CD4-positive, alpha-beta T cell (primary cell): ENCODE measurements around the gene HCFC1R1. TPM values are rescaled to one million over a fixed set of nuclear protein-coding genes. Genes with fewer than 3 reads are reported as not detected.

Experiments used
- ATAC-seq: fragments of 200-7000 bp; cut with Tn5 transposase; one replicate; pipeline ENCODE4 v1.10.0; 2022; ENCODE audit warnings: mild to moderate bottlenecking; ENCODE audit not compliant: poor library complexity
- CTCF ChIA-PET: fragments of 350-600 bp; sonication (Branson Sonifier 250); formaldehyde crosslinking; loops from one replicate; lab custom pipeline; 2021; ENCODE audit warnings: antibody characterized with exemption, inconsistent platforms; lab: Charles Lee
- POLR2A ChIA-PET: fragments of 350-600 bp; sonication (Branson Sonifier 250); formaldehyde crosslinking; loops from one replicate; lab custom pipeline; 2021; ENCODE audit warnings: antibody characterized with exemption, inconsistent platforms; lab: Charles Lee
- DNase-seq, 14 experiments: peaks; one replicate each; pipeline ENCODE4 v3.0.0-alpha.2; 2013 to 2020; ENCODE audit warnings: mixed read lengths in 2 of 14
- H3K27ac ChIP-seq, 2 donors: one replicate each; pipeline versions ENCODE4 v1.5.1 to v1.7.0; 2013; ENCODE audit warnings: low read length in 2 of 2, low read depth in 1 of 2, mild to moderate bottlenecking in 1 of 2
- H3K27me3 ChIP-seq, 2 experiments: 1 replicate in 1 of 2; 2 replicates in 1 of 2; pipeline versions ENCODE4 v1.6.1 to v1.7.0; 2013; ENCODE audit warnings: low read length in 2 of 2, control low read depth in 1 of 2, mild to moderate bottlenecking in 1 of 2, moderate library complexity in 1 of 2; ENCODE audit not compliant: insufficient read depth in 2 of 2, control insufficient read depth in 1 of 2
- H3K36me3 ChIP-seq: one replicate; pipeline ENCODE4 v1.6.1; 2013; ENCODE audit warnings: low read length, control low read depth; ENCODE audit not compliant: insufficient read depth
- H3K4me1 ChIP-seq: one replicate; pipeline ENCODE4 v1.6.1; 2013; ENCODE audit warnings: low read length, control low read depth; ENCODE audit not compliant: insufficient read depth
- H3K4me3 ChIP-seq: one replicate; pipeline ENCODE4 v1.5.1; 2013; ENCODE audit warnings: mild to moderate bottlenecking, low read length, moderate library complexity
- H3K9me3 ChIP-seq, 2 experiments: 1 replicate in 1 of 2; 2 replicates in 1 of 2; pipeline versions ENCODE4 v1.6.1 to v1.7.0; 2013; ENCODE audit warnings: low read length in 2 of 2, mild to moderate bottlenecking in 2 of 2, control low read depth in 1 of 2, moderate library complexity in 1 of 2; ENCODE audit not compliant: control insufficient read depth in 1 of 2, insufficient read depth in 1 of 2
- H3K27ac Mint-ChIP-seq: one replicate; pipeline ENCODE4 v1.8.0; 2020; ENCODE audit warnings: mixed read lengths
- H3K27me3 Mint-ChIP-seq: one replicate; pipeline ENCODE4 v1.8.0; 2021; ENCODE audit warnings: mixed read lengths
- H3K36me3 Mint-ChIP-seq: one replicate; pipeline ENCODE4 v1.8.0; 2021; ENCODE audit warnings: low read depth, mixed read lengths
- H3K4me1 Mint-ChIP-seq: one replicate; pipeline ENCODE4 v1.8.0; 2021; ENCODE audit warnings: low read depth, mixed read lengths
- H3K4me3 Mint-ChIP-seq: one replicate; pipeline ENCODE4 v1.8.0; 2020; ENCODE audit warnings: mild to moderate bottlenecking, mixed read lengths
- H3K9me3 Mint-ChIP-seq: one replicate; pipeline ENCODE4 v1.8.0; 2020; ENCODE audit warnings: mixed read lengths
- CTCF ChIP-seq: fragments of 200-600 bp; IDR thresholded peaks from one replicate; pipeline ENCODE4 v1.8.0; 2022; ENCODE audit warnings: antibody characterized with exemption, mild to moderate bottlenecking
- intact Hi-C, 2 experiments: fragments of 100-400 bp; cut with DNase I in 1 of 2; cut with micrococcal nuclease in 1 of 2; formaldehyde crosslinking; loops; one replicate each; pipeline versions ENCODE4 v1.15.1 to v1.9.0; 2023 to 2025; cut with DNase I, micrococcal nuclease
- total RNA-seq, 174 experiments: library from RNA in 2 of 174; stranded (reverse) in 2 of 174; gene quantifications; one replicate each; pipeline ENCODE4 v1.2.3 and lab custom pipeline; 2021 to 2026

Gene HCFC1R1
- total RNA-seq, 2 experiments from 2014 or later: 8.9 to 11.0 TPM

- DNase-seq (peak in 1 of 14 experiments; percentile 19), ATAC-seq (no peak)
- Mint-ChIP-seq H3K27ac (peak overlapping the region; percentile 83), H3K27me3 (no peaks in the 10 kb centered on the region), H3K4me3 (peak overlapping the region; percentile 95), H3K4me1 (peaks cover 61% of the 10 kb centered on the region), H3K9me3 (no peaks in the 10 kb centered on the region), H3K36me3 (peaks cover 13% of the 10 kb centered on the region)
- no peaks in the 10 kb centered on the region for H3K9me3 ChIP-seq
- intact Hi-C loops: no loop called here
- H3K36me3 ChIP-seq: peaks cover 3% of the 10 kb centered on the region
- ChIA-PET CTCF (interaction anchor here (0.7 to 3.1 kb wide), 9 partner anchors 12 to 106 kb away, joined by 3 to 62 read pairs (median 3); partner anchors contain the start of genes TNFRSF12A and ZNF213), POLR2A (interaction anchor here (0.9 to 5.4 kb wide), 11 partner anchors 10 to 139 kb away, joined by 3 to 70 read pairs (median 7); partner anchors contain the start of genes ZNF213 and ZSCAN10)
- H3K27me3 ChIP-seq: no peaks in the 10 kb centered on the region
- no peak overlapping the region for H3K4me3 ChIP-seq
- H3K4me1 ChIP-seq: peaks cover 84% of the 10 kb centered on the region
- TF ChIP-seq CTCF: no peak
- H3K27ac ChIP-seq: no peak overlapping the region
These were observed 36.8 kb upstream of the HCFC1R1 start for GRCh38 chr16:3060339-3061127.

GRCh38 chr16:3059723-3060242 is 36.0 kb upstream of the HCFC1R1 start:
- Histone ChIP-seq H3K9me3 (no peaks in the 10 kb centered on the region), H3K4me3 (peak overlapping the region; percentile 87), H3K27ac (peak overlapping the region; percentile 64 to 74), H3K4me1 (peaks cover 84% of the 10 kb centered on the region), H3K27me3 (no peaks in the 10 kb centered on the region), H3K36me3 (peaks cover 3% of the 10 kb centered on the region)
- CTCF ChIA-PET: interaction anchor here (0.7 to 3.1 kb wide), 19 partner anchors 12 to 101 kb away, joined by 3 to 62 read pairs (median 4); partner anchors contain the start of genes TNFRSF12A and ZNF213
- Mint-ChIP-seq H3K36me3 (peaks cover 15% of the 10 kb centered on the region), H3K4me3 (peak overlapping the region; percentile 95), H3K27me3 (no peaks in the 10 kb centered on the region), H3K27ac (peak overlapping the region; percentile 83), H3K9me3 (no peaks in the 10 kb centered on the region), H3K4me1 (peaks cover 64% of the 10 kb centered on the region)
- no peak for DNase-seq
- ATAC-seq: no peak
- no peak for TF ChIP-seq CTCF
- intact Hi-C loops: loop anchor here (1.0 to 5.0 kb wide), 6 partner anchors 35 to 107 kb away; no protein-coding TSS in a partner anchor
- POLR2A ChIA-PET: interaction anchor here (0.9 to 5.4 kb wide), 12 partner anchors 11 to 139 kb away, joined by 3 to 70 read pairs (median 6); partner anchors contain the start of genes ZNF213 and ZSCAN10

GRCh38 chr16:3059041-3059722 is 35.4 kb upstream of the HCFC1R1 start:
- H3K27me3 Mint-ChIP-seq: no peaks in the 10 kb centered on the region
- peaks cover 60% of the 10 kb centered on the region for H3K4me1 Mint-ChIP-seq
- Histone ChIP-seq H3K36me3 (peaks cover 3% of the 10 kb centered on the region), H3K4me3 (peak overlapping the region; percentile 87), H3K27me3 (no peaks in the 10 kb centered on the region), H3K9me3 (no peaks in the 10 kb centered on the region), H3K4me1 (peaks cover 84% of the 10 kb centered on the region), H3K27ac (peak overlapping the region; percentile 72 to 74)
- H3K4me3 Mint-ChIP-seq: peak overlapping the region; percentile 95
- peak; percentile 88 for ATAC-seq
- H3K36me3 Mint-ChIP-seq: peaks cover 18% of the 10 kb centered on the region
- peak; percentile 70 to 95 (median 86) for DNase-seq
- ChIA-PET POLR2A (interaction anchor here (0.9 to 5.4 kb wide), 18 partner anchors 9 to 140 kb away, joined by 3 to 70 read pairs (median 5); partner anchors contain the start of genes ZNF213 and ZSCAN10), CTCF (interaction anchor here (0.7 to 3.1 kb wide), 29 partner anchors 11 to 224 kb away, joined by 3 to 62 read pairs (median 5); partner anchors contain the start of genes TNFRSF12A and ZNF213)
- H3K9me3 Mint-ChIP-seq: no peaks in the 10 kb centered on the region
- peak; percentile 88 for TF ChIP-seq CTCF
- intact Hi-C loops: loop anchor here (1.0 to 5.0 kb wide), 6 partner anchors 35 to 108 kb away; no protein-coding TSS in a partner anchor
- peak overlapping the region; percentile 83 for H3K27ac Mint-ChIP-seq
